ENCODE measurements around the gene CYP2W1.

The CYP2W1 gene

GRCh38 chr7:979151-979550, 3.8 kb upstream of the CYP2W1 start:
- H3K27ac ChIP-seq (ENCODE audit: low read depth, low read length) = no peak overlapping the region
- H3K9me3 ChIP-seq (ENCODE audit: control insufficient read depth, insufficient read depth, low read depth, low read length) = no peaks in the 10 kb centered on the region
- no peak overlapping the region for H3K4me3 ChIP-seq (ENCODE audit: low read depth, low read length)
- H3K36me3 ChIP-seq (ENCODE audit: control insufficient read depth, insufficient read depth, low read length) = no peaks in the 10 kb centered on the region
- H3K9ac ChIP-seq (ENCODE audit: low read length) = no peak overlapping the region
- no peaks in the 10 kb centered on the region for H3K27me3 ChIP-seq (ENCODE audit: control insufficient read depth, insufficient read depth, low read length)
- H3K4me1 ChIP-seq (ENCODE audit: control insufficient read depth, insufficient read depth, low read length) = peaks cover 6% of the 10 kb centered on the region; the same call in 1 of the 2 replicates

- Histone ChIP-seq H3K27ac (ENCODE audit: low read depth, low read length) (no peak overlapping the region), H3K27me3 (ENCODE audit: control insufficient read depth, insufficient read depth, low read length) (no peaks in the 10 kb centered on the region), H3K4me1 (ENCODE audit: control insufficient read depth, insufficient read depth, low read length) (peaks cover 3% of the 10 kb centered on the region; the same call in 1 of the 2 replicates), H3K9me3 (ENCODE audit: control insufficient read depth, insufficient read depth, low read depth, low read length) (no peaks in the 10 kb centered on the region), H3K36me3 (ENCODE audit: control insufficient read depth, insufficient read depth, low read length) (no peaks in the 10 kb centered on the region), H3K4me3 (ENCODE audit: low read depth, low read length) (no peak overlapping the region), H3K9ac (ENCODE audit: low read length) (no peak overlapping the region)
Observed at GRCh38 chr7:979886-980571, 3.0 kb upstream of the CYP2W1 start.

- Histone ChIP-seq H3K4me3 (ENCODE audit: low read depth, low read length) (no peak overlapping the region), H3K27ac (ENCODE audit: low read depth, low read length) (no peak overlapping the region), H3K9ac (ENCODE audit: low read length) (no peak overlapping the region), H3K9me3 (ENCODE audit: control insufficient read depth, insufficient read depth, low read depth, low read length) (no peaks in the 10 kb centered on the region), H3K4me1 (ENCODE audit: control insufficient read depth, insufficient read depth, low read length) (no peaks in the 10 kb centered on the region; the same call in 1 of the 2 replicates), H3K36me3 (ENCODE audit: control insufficient read depth, insufficient read depth, low read length) (no peaks in the 10 kb centered on the region), H3K27me3 (ENCODE audit: control insufficient read depth, insufficient read depth, low read length) (no peaks in the 10 kb centered on the region)
Observed at GRCh38 chr7:981793-982510, 1.0 kb upstream of the CYP2W1 start.

GRCh38 chr7:982511-983003, 424 bp upstream of the CYP2W1 start:
- Histone ChIP-seq H3K9ac (ENCODE audit: low read length) (no peak overlapping the region), H3K36me3 (ENCODE audit: control insufficient read depth, insufficient read depth, low read length) (no peaks in the 10 kb centered on the region), H3K27me3 (ENCODE audit: control insufficient read depth, insufficient read depth, low read length) (no peaks in the 10 kb centered on the region), H3K27ac (ENCODE audit: low read depth, low read length) (no peak overlapping the region), H3K4me1 (ENCODE audit: control insufficient read depth, insufficient read depth, low read length) (no peaks in the 10 kb centered on the region; the same call in 1 of the 2 replicates), H3K4me3 (ENCODE audit: low read depth, low read length) (no peak overlapping the region), H3K9me3 (ENCODE audit: control insufficient read depth, insufficient read depth, low read depth, low read length) (no peaks in the 10 kb centered on the region)

- H3K36me3 ChIP-seq (ENCODE audit: control insufficient read depth, insufficient read depth, low read length) = no peaks in the 10 kb centered on the region
- peaks cover 3% of the 10 kb centered on the region for H3K4me1 ChIP-seq (ENCODE audit: control insufficient read depth, insufficient read depth, low read length)
- no peaks in the 10 kb centered on the region for H3K27me3 ChIP-seq (ENCODE audit: control insufficient read depth, insufficient read depth, low read length)
Observed at GRCh38 chr7:983616-984071, 663 bp downstream of the CYP2W1 start.

GRCh38 chr7:984361-985126, 1.6 kb downstream of the CYP2W1 start:
- H3K36me3 ChIP-seq (ENCODE audit: control insufficient read depth, insufficient read depth, low read length) = no peaks in the 10 kb centered on the region
- peaks cover 6% of the 10 kb centered on the region for H3K4me1 ChIP-seq (ENCODE audit: control insufficient read depth, insufficient read depth, low read length)
- H3K4me3 ChIP-seq (ENCODE audit: low read depth, low read length) = no peak overlapping the region
- no peaks in the 10 kb centered on the region for H3K9me3 ChIP-seq (ENCODE audit: control insufficient read depth, insufficient read depth, low read depth, low read length)
- H3K9ac ChIP-seq (ENCODE audit: low read length) = no peak overlapping the region
- no peak overlapping the region for H3K27ac ChIP-seq (ENCODE audit: low read depth, low read length)
- no peaks in the 10 kb centered on the region for H3K27me3 ChIP-seq (ENCODE audit: control insufficient read depth, insufficient read depth, low read length)

More at GRCh38 chr7:983616-984071, 663 bp downstream of the CYP2W1 start:
- Histone ChIP-seq H3K4me3 (ENCODE audit: low read depth, low read length) (no peak overlapping the region), H3K27ac (ENCODE audit: low read depth, low read length) (no peak overlapping the region; the same call in 1 of the 2 replicates), H3K9ac (ENCODE audit: low read length) (no peak overlapping the region), H3K9me3 (ENCODE audit: control insufficient read depth, insufficient read depth, low read depth, low read length) (no peaks in the 10 kb centered on the region)

- Histone ChIP-seq H3K4me3 (ENCODE audit: low read depth, low read length) (no peak overlapping the region), H3K36me3 (ENCODE audit: control insufficient read depth, insufficient read depth, low read length) (no peaks in the 10 kb centered on the region), H3K27me3 (ENCODE audit: control insufficient read depth, insufficient read depth, low read length) (no peaks in the 10 kb centered on the region), H3K27ac (ENCODE audit: low read depth, low read length) (no peak overlapping the region), H3K9me3 (ENCODE audit: control insufficient read depth, insufficient read depth, low read depth, low read length) (no peaks in the 10 kb centered on the region), H3K4me1 (ENCODE audit: control insufficient read depth, insufficient read depth, low read length) (peaks cover 6% of the 10 kb centered on the region), H3K9ac (ENCODE audit: low read length) (no peak overlapping the region)
Observed at GRCh38 chr7:985127-985416, 2.1 kb downstream of the CYP2W1 start.

- Histone ChIP-seq H3K4me1 (ENCODE audit: control insufficient read depth, insufficient read depth, low read length) (peaks cover 6% of the 10 kb centered on the region), H3K27ac (ENCODE audit: low read depth, low read length) (no peak overlapping the region), H3K27me3 (ENCODE audit: control insufficient read depth, insufficient read depth, low read length) (no peaks in the 10 kb centered on the region), H3K9ac (ENCODE audit: low read length) (no peak overlapping the region), H3K36me3 (ENCODE audit: control insufficient read depth, insufficient read depth, low read length) (no peaks in the 10 kb centered on the region), H3K9me3 (ENCODE audit: control insufficient read depth, insufficient read depth, low read depth, low read length) (no peaks in the 10 kb centered on the region), H3K4me3 (ENCODE audit: low read depth, low read length) (no peak overlapping the region)
Observed at GRCh38 chr7:985915-986741, 3.1 kb downstream of the CYP2W1 start.

- H3K36me3 ChIP-seq (ENCODE audit: control insufficient read depth, insufficient read depth, low read length) = no peaks in the 10 kb centered on the region
- peaks cover 6% of the 10 kb centered on the region for H3K4me1 ChIP-seq (ENCODE audit: control insufficient read depth, insufficient read depth, low read length)
- no peak overlapping the region for H3K9ac ChIP-seq (ENCODE audit: low read length)
- no peak overlapping the region for H3K4me3 ChIP-seq (ENCODE audit: low read depth, low read length)
- H3K9me3 ChIP-seq (ENCODE audit: control insufficient read depth, insufficient read depth, low read depth, low read length) = no peaks in the 10 kb centered on the region
- H3K27me3 ChIP-seq (ENCODE audit: control insufficient read depth, insufficient read depth, low read length) = no peaks in the 10 kb centered on the region
- H3K27ac ChIP-seq (ENCODE audit: low read depth, low read length) = no peak overlapping the region
Observed at GRCh38 chr7:986766-987751, 4.1 kb downstream of the CYP2W1 start.

- Histone ChIP-seq H3K36me3 (ENCODE audit: control insufficient read depth, insufficient read depth, low read length) (no peaks in the 10 kb centered on the region), H3K27me3 (ENCODE audit: control insufficient read depth, insufficient read depth, low read length) (no peaks in the 10 kb centered on the region), H3K9me3 (ENCODE audit: control insufficient read depth, insufficient read depth, low read depth, low read length) (no peaks in the 10 kb centered on the region), H3K9ac (ENCODE audit: low read length) (no peak overlapping the region), H3K27ac (ENCODE audit: low read depth, low read length) (no peak overlapping the region), H3K4me3 (ENCODE audit: low read depth, low read length) (no peak overlapping the region), H3K4me1 (ENCODE audit: control insufficient read depth, insufficient read depth, low read length) (peaks cover 10% of the 10 kb centered on the region)
Observed at GRCh38 chr7:987909-988308, 4.9 kb downstream of the CYP2W1 start.

All from HUES6 (cell line).